HL-60 (cell line): Measurements from ENCODE around the gene SEC16B.

Source experiments
- DNase-seq, 2 experiments: peaks; one replicate each; pipeline ENCODE4 v3.0.0-alpha.2; 2010 to 2020; ENCODE audit warnings: low read depth in 1 of 2, low spot score in 1 of 2
- H3K27ac ChIP-seq: fragments of 250-450 bp; sonication (Bioruptor Pico); replicated peaks from 2 replicates; pipeline ENCODE4 v1.5.1; 2020; ENCODE audit warnings: mild to moderate bottlenecking, moderate library complexity
- H3K27me3 ChIP-seq: fragments of 250-450 bp; sonication (Bioruptor Pico); 2 replicates; pipeline ENCODE4 v1.5.1; 2021; ENCODE audit warnings: mild to moderate bottlenecking, moderate library complexity; ENCODE audit not compliant: insufficient read depth, poor library complexity, severe bottlenecking
- H3K4me3 ChIP-seq: replicated peaks from 2 replicates; pipeline ENCODE4 v1.5.1; 2011; ENCODE audit warnings: mild to moderate bottlenecking, control low read depth, low read length; ENCODE audit not compliant: insufficient read depth
- CTCF ChIP-seq: IDR thresholded peaks from one replicate; pipeline ENCODE4 v1.5.1; 2011; ENCODE audit warnings: low read length, control low read depth, inconsistent platforms; ENCODE audit not compliant: insufficient read depth
- GABPA ChIP-seq: IDR thresholded peaks from 2 replicates; pipeline ENCODE4 v1.6.1; 2012; ENCODE audit warnings: low read depth
- POLR2AphosphoS5 ChIP-seq: IDR thresholded peaks from 2 replicates; pipeline ENCODE4 v1.6.1; 2012; ENCODE audit warnings: low read depth
- REST ChIP-seq: IDR thresholded peaks from 2 replicates; pipeline ENCODE4 v1.6.1; 2012; ENCODE audit warnings: low read depth; ENCODE audit not compliant: insufficient replicate concordance
- SPI1 ChIP-seq: IDR thresholded peaks from 2 replicates; pipeline ENCODE4 v1.6.1; 2012; ENCODE audit warnings: low read depth, mild to moderate bottlenecking, borderline replicate concordance

Gene SEC16B

GRCh38 chr1:177954076-177954475, 15.8 kb downstream of the SEC16B start:
- Histone ChIP-seq H3K27me3 (no peaks in the 10 kb centered on the region), H3K27ac (no peak overlapping the region), H3K4me3 (no peak overlapping the region)
- TF ChIP-seq GABPA (no peak), CTCF (no peak), REST (no peak)
- DNase-seq = no peak

GRCh38 chr1:177953549-177953948, 16.3 kb downstream of the SEC16B start:
- Histone ChIP-seq H3K4me3 (no peak overlapping the region), H3K27me3 (no peaks in the 10 kb centered on the region), H3K27ac (no peak overlapping the region)
- TF ChIP-seq SPI1 (no peak), GABPA (no peak), POLR2AphosphoS5 (no peak), CTCF (no peak), REST (no peak)
- no peak for DNase-seq

- no peak overlapping the region for H3K4me3 ChIP-seq
- H3K27ac ChIP-seq = no peak overlapping the region
Observed at GRCh38 chr1:177952691-177953090, 17.2 kb downstream of the SEC16B start.

More at GRCh38 chr1:177952691-177953090, 17.2 kb downstream of the SEC16B start:
- no peak for DNase-seq
- TF ChIP-seq GABPA (no peak), REST (no peak), POLR2AphosphoS5 (no peak), SPI1 (no peak), CTCF (no peak)
- no peaks in the 10 kb centered on the region for H3K27me3 ChIP-seq
